ENCODE results near the gene TMEM170A. TPM values are rescaled to one million over a fixed set of nuclear protein-coding genes. Genes with fewer than 3 reads are reported as not detected.
A peak's percentile ranks its signal among the peaks of the same experiment; 100 is the strongest.
"Not testable (repeated sequence)": the region's sequence is repeated elsewhere in the genome, so short reads cannot be mapped to it uniquely, and the experiment has no call there.

Gene TMEM170A
- total and polyA plus RNA-seq, 2 of the 13 experiments (the other 11 are each of a cell fraction or from before 2014, with no cell fraction given), result 35.7 to 39.7 TPM

DNA sequence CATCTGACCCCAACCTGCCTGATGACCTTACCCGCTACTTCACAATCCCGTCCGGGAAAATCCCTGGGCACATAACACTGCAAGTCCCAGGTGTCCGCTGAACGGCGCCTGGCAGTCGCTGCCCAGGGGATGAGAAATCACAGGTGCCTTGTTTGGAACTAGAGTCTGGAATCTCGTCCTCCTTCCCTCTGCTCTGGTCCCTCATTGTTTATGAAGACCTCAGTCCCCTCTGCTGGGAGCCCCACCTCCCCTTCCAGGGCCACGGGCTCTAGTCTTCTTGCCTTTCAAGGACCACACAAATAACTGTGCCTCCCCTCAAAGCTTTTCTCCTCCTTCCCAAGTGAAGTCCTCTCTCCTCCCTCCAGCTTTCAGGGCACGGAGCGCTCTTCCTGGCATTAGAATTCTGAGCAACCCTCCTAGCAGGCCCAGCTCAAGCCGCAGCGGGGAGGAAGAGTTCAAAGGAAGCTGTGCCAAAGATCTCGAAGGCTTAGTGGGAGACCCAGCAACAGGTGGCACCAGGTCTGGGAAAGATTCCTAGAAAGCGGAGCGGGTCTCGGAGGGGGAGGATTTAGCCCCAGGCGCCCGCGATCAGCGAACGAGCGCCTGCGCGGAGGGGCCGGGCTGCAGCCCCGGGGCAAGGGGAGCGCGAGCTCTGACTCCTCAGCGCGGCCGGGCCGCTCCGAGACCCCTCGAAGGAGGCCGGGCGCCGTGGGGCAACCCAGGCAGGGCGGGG lies 934 bp downstream of the TMEM170A start:
- CTCF ChIA-PET (ENCODE audit: low intra/inter-chr PET ratio, low total read pairs), result interaction anchor here (0.9 to 2.3 kb wide), 5 partner anchors 10 to 265 kb away, joined by 3 to 32 read pairs (median 14); partner anchors contain the start of gene CFDP1
- intact Hi-C loops (cut with micrococcal nuclease; ENCODE audit: unreplicated experiment), result loop anchor here (1.0 to 5.0 kb wide), 4 partner anchors 29 to 761 kb away; partner anchors contain the start of gene MLKL
- FAIRE-seq, result peak; percentile 97
- peak in 1 of 2 experiments; percentile 26; a peak in 1 of 4 replicates for TF ChIP-seq POLR2A (IDR thresholded peaks at IDR 0.05; ENCODE audit: insufficient read depth in 1 of 2, low read depth in 2 of 2, low read length in 2 of 2)
- TF ChIP-seq, protein P1, sequence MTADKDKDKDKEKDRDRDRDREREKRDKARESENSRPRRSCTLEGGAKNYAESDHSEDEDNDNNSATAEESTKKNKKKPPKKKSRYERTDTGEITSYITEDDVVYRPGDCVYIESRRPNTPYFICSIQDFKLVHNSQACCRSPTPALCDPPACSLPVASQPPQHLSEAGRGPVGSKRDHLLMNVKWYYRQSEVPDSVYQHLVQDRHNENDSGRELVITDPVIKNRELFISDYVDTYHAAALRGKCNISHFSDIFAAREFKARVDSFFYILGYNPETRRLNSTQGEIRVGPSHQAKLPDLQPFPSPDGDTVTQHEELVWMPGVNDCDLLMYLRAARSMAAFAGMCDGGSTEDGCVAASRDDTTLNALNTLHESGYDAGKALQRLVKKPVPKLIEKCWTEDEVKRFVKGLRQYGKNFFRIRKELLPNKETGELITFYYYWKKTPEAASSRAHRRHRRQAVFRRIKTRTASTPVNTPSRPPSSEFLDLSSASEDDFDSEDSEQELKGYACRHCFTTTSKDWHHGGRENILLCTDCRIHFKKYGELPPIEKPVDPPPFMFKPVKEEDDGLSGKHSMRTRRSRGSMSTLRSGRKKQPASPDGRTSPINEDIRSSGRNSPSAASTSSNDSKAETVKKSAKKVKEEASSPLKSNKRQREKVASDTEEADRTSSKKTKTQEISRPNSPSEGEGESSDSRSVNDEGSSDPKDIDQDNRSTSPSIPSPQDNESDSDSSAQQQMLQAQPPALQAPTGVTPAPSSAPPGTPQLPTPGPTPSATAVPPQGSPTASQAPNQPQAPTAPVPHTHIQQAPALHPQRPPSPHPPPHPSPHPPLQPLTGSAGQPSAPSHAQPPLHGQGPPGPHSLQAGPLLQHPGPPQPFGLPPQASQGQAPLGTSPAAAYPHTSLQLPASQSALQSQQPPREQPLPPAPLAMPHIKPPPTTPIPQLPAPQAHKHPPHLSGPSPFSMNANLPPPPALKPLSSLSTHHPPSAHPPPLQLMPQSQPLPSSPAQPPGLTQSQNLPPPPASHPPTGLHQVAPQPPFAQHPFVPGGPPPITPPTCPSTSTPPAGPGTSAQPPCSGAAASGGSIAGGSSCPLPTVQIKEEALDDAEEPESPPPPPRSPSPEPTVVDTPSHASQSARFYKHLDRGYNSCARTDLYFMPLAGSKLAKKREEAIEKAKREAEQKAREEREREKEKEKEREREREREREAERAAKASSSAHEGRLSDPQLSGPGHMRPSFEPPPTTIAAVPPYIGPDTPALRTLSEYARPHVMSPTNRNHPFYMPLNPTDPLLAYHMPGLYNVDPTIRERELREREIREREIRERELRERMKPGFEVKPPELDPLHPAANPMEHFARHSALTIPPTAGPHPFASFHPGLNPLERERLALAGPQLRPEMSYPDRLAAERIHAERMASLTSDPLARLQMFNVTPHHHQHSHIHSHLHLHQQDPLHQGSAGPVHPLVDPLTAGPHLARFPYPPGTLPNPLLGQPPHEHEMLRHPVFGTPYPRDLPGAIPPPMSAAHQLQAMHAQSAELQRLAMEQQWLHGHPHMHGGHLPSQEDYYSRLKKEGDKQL (CRISPR knock-in tag; IDR thresholded peaks at IDR 0.05; ENCODE audit: low read depth), result peak; percentile 4; the same call in 1 of the 2 replicates
- peak; percentile 48; the same call in 1 of the 2 replicates for TF ChIP-seq ZNF572 (CRISPR knock-in tag; IDR thresholded peaks at IDR 0.05)
- TF ChIP-seq, protein P2, sequence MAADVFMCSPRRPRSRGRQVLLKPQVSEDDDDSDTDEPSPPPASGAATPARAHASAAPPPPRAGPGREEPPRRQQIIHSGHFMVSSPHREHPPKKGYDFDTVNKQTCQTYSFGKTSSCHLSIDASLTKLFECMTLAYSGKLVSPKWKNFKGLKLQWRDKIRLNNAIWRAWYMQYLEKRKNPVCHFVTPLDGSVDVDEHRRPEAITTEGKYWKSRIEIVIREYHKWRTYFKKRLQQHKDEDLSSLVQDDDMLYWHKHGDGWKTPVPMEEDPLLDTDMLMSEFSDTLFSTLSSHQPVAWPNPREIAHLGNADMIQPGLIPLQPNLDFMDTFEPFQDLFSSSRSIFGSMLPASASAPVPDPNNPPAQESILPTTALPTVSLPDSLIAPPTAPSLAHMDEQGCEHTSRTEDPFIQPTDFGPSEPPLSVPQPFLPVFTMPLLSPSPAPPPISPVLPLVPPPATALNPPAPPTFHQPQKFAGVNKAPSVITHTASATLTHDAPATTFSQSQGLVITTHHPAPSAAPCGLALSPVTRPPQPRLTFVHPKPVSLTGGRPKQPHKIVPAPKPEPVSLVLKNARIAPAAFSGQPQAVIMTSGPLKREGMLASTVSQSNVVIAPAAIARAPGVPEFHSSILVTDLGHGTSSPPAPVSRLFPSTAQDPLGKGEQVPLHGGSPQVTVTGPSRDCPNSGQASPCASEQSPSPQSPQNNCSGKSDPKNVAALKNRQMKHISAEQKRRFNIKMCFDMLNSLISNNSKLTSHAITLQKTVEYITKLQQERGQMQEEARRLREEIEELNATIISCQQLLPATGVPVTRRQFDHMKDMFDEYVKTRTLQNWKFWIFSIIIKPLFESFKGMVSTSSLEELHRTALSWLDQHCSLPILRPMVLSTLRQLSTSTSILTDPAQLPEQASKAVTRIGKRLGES (CRISPR knock-in tag; IDR thresholded peaks at IDR 0.05; ENCODE audit: borderline replicate concordance), result 0 out of 2 replicates have a peak, but pooled peaks have one; percentile 57
- peak; percentile 2 for TF ChIP-seq YY1 (IDR thresholded peaks at IDR 0.05; ENCODE audit: insufficient read depth, insufficient replicate concordance, low read depth, low read length)
- TF ChIP-seq, protein P3, sequence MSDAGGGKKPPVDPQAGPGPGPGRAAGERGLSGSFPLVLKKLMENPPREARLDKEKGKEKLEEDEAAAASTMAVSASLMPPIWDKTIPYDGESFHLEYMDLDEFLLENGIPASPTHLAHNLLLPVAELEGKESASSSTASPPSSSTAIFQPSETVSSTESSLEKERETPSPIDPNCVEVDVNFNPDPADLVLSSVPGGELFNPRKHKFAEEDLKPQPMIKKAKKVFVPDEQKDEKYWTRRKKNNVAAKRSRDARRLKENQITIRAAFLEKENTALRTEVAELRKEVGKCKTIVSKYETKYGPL (CRISPR knock-in tag; IDR thresholded peaks at IDR 0.05), result 0 out of 2 replicates have a peak, but pooled peaks have one; percentile 16
- 0 out of 4 replicates have a peak, but pooled peaks of 1 of the 2 experiments have one; percentile 8 for TF ChIP-seq NR2F1 (CRISPR knock-in tag; IDR thresholded peaks at IDR 0.05)
- TF ChIP-seq, protein P4, sequence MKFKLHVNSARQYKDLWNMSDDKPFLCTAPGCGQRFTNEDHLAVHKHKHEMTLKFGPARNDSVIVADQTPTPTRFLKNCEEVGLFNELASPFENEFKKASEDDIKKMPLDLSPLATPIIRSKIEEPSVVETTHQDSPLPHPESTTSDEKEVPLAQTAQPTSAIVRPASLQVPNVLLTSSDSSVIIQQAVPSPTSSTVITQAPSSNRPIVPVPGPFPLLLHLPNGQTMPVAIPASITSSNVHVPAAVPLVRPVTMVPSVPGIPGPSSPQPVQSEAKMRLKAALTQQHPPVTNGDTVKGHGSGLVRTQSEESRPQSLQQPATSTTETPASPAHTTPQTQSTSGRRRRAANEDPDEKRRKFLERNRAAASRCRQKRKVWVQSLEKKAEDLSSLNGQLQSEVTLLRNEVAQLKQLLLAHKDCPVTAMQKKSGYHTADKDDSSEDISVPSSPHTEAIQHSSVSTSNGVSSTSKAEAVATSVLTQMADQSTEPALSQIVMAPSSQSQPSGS (CRISPR knock-in tag; IDR thresholded peaks at IDR 0.05), result 0 out of 2 replicates have a peak, but pooled peaks have one; percentile 41
- TF ChIP-seq ZNF615 (CRISPR knock-in tag; IDR thresholded peaks at IDR 0.05; ENCODE audit: borderline replicate concordance), result peak; percentile 70; the same call in 1 of the 2 replicates
- peak; percentile 2 for TF ChIP-seq SKI (IDR thresholded peaks at IDR 0.05; ENCODE audit: partially characterized antibody)
- 0 out of 2 replicates have a peak, but pooled peaks have one; percentile 12 for TF ChIP-seq ZNF441 (CRISPR knock-in tag; IDR thresholded peaks at IDR 0.05; ENCODE audit: borderline replicate concordance)

More for the DNA sequence above, 934 bp downstream of the TMEM170A start:
- TSS peak; percentile 62 for BruUV-seq (replicated peaks)
- H3K27me3 ChIP-seq (ENCODE audit: control insufficient read depth in 1 of 2, insufficient read depth in 2 of 2, low read length in 2 of 2); H3K36me3 ChIP-seq (replicated peaks in 1 of 2; ENCODE audit: control insufficient read depth in 1 of 2, insufficient read depth in 2 of 2, low read length in 2 of 2); H3K9me3 ChIP-seq (ENCODE audit: low read length); H2AFZ ChIP-seq (ENCODE audit: low read length); in situ Hi-C loops (cut with HindIII; ENCODE audit: extremely low pct_ligation_motif_present, low pct_unique_long_range_greater_than_20kb): not testable (repeated sequence)
- peaks cover 20% of the 10 kb centered on the region for H4K20me1 ChIP-seq (ENCODE audit: insufficient read depth, low read length)
- peak overlapping the region; percentile 86 to 91 (median 91) for H3K4me3 ChIP-seq (replicated peaks in 1 of 3; ENCODE audit: insufficient read depth in 1 of 3, low read depth in 2 of 3, low read length in 3 of 3)
- DNase-seq (ENCODE audit: low spot score) (peak; percentile 55), ATAC-seq (peak; percentile 63)
- under 1% methylated on average over 33 of the region's 39 CpGs for WGBS (ENCODE audit: low lambda C conversion rate)
- POLR2A ChIA-PET, result interaction anchor here (0.8 to 1.5 kb wide), 4 partner anchors 30 to 218 kb away, joined by 3 to 12 read pairs (median 5); partner anchors contain the start of gene CFDP1
- H3K9ac ChIP-seq (ENCODE audit: insufficient read depth, low read depth, low read length), result peak overlapping the region; percentile 92
- H3K4me2 ChIP-seq (ENCODE audit: low read depth, low read length), result peak overlapping the region; percentile 74
- peaks cover 66% of the 10 kb centered on the region for H3K4me1 ChIP-seq (ENCODE audit: insufficient read depth, low read length)
- peaks cover 50% of the 10 kb centered on the region for H3K79me2 ChIP-seq (ENCODE audit: insufficient read depth, low read length)
- peak overlapping the region; percentile 80 for H3K27ac ChIP-seq (ENCODE audit: extremely low read length, insufficient read depth, low read length)
